ENCODE results near the gene NEK3.

Gene NEK3

DNA sequence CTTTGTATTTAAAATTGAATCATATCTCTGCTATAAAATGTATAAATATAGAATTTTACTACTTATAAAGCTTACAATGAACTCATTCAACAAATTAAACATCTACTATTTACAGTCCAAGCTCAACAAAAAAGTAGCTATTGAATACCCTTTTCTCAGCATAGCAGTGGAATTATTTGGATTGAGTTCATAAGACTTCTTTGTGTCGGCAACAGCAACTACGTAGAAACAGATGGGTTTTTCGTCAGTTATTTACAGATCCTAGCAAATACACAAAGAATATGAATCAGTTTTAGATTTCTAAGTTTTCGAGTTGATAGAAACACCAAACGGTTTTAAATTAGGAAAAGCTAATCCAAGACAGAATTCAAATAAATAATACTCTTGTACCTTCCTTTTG is 10.4 kb upstream of the NEK3 start:
- DNase-seq: no peak

DNA sequence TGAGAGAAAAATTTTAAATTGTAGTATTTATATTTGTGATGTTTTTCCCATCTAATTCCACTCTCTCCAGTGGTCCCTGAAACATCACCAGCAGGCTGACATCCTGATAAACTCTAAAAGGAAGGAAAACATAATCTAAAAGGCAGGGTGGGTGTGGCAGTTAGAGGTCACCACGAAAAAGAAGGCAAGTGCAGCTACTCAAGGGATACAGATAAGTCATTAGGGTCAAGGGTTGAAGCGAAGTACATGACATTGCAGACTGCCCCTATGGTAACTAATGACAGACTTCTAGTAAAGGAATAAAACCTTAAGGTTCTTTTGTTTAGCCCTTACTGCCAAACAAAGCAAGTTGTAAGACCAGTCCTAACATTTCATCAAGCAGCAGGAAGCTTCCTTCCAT is 6.0 kb upstream of the NEK3 start:
- DNase-seq: no peak

DNA sequence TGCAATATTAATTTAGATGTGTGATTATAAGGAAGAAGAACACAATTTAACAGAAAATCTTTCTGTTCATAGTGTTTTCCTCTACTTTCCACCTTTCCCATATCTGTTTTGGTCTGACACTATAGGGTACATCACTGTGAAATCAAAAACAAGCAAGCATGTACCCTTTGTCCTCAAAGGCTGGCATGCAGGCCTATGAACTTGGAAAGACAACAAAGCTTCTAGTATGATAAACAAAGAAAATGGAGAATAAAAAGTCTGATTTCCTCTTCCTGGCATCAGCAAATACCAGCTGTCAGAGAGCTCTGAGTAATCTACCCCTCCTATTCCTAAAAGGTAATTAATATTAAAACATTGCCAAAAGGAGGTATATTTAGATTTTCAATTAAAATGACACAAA is 5.6 kb upstream of the NEK3 start:
- no peak for DNase-seq

DNA sequence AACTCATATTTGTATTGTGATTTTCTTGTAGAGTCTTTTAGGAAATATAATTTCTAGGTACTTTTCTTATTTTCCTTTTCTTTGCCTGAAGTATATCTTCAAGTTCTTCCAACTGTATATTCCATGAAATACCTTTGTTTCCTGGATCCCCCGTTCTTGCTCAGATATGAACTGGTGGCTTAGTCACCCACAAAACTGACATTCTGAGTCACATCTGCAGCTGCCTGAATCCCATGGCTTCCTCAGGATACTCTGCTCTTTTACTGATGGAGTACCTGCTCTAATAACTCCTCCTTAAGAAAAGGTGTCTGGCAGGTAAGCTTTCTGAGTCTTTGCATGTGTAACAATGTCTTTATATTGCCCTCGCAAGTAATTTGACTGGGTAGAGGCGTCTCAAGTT is 4.5 kb upstream of the NEK3 start:
- peak; percentile 3 for DNase-seq

DNA sequence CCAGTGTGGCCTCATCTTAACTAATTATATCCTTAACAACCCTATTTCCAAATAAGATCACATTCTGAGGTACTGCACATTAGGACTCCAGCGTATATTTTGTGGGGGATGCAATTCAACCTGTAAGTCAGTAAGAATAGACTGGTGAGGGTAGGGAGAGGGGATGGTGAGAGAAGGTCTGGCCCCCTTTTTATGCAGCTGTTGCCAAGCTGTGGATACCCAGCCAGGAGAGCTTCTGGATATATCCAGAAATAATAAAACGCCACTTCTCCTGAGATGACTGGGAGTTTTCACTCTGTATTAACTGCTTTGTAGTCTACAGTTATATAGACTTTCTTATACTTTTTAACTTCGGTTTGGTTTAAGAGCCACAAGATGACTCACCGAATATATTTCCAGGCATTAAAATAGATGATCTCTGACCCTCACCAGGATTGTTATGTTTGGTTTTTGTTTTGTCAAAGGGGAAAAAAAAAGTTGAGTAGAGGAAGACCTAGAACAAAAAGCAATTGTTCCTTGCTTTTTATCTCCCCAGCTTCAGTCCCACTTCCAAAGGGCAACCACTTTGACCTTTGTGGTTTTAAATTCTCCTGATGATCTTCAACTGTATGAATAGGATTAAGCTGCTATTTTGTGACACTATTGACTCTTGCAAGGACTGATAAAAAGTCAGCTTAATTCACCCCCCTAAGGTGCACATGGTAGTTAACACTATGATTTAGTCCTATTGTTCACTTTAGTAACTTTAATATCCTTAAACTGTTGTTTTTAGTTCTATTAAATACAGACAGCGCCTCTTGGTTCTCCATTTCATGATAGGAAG is 3.1 kb upstream of the NEK3 start:
- peak; percentile 51 for DNase-seq

DNA sequence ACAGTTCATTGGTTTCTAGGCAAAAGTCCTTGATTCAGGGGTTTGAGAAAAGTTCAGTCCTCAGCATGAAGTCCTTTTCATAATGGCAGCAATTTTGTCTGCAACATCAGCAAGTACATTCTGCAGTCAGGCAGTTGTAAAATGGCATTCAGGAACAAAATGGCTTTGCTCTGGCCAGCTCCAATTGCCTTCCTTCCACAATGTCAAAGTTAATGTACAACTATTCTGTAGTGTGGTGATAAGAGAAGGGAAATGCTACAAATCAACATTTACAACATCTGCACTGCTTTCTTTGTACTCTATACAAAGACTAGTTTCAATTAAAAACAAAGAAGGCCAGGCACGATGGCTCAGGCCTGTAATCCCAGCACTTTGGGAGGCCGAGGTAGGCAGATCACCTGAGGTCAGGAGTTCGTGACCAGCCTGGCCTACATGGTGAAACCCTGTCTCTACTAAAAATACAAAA is 1.8 kb upstream of the NEK3 start:
- no peak for DNase-seq

DNA sequence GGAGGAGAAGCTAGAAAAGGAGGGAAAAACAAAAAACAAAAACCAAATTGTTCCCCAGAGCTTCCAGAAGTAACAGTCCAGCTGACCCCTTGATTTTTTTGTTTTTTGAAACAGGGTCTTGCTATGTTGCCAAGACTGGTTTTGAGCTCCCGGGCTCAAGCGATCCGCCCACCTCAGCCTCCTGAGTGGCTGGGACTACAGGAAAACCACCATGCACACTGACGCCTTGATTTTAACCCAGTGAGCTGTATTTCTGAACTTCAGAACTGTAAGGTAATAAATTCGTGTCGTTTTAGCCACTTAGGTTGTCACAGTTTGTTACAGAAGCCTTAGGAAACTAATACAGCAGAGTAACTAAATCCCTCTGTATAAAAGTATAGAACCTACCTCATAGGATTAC is 1.1 kb upstream of the NEK3 start:
- no peak for DNase-seq

DNA sequence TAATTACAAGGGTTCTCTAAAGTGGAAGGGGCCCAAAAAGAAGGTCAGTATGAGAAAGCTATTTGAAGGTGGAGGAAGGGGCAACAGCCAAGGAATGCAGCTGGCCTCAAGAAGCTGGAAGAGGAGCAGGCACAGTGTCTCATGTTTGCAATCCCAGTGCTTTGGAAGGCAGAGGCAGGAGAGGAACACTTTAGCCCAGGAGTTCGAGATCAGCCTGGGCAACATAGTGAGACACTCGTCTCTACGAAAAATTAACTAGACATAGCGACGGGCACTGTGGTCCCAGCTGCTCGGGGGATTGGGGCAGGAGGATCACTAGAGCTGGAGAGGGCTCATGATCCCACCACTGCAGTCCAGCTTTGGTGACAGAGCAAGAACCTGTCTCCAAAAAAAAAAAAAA is 656 bp upstream of the NEK3 start:
- no peak for DNase-seq

DNA sequence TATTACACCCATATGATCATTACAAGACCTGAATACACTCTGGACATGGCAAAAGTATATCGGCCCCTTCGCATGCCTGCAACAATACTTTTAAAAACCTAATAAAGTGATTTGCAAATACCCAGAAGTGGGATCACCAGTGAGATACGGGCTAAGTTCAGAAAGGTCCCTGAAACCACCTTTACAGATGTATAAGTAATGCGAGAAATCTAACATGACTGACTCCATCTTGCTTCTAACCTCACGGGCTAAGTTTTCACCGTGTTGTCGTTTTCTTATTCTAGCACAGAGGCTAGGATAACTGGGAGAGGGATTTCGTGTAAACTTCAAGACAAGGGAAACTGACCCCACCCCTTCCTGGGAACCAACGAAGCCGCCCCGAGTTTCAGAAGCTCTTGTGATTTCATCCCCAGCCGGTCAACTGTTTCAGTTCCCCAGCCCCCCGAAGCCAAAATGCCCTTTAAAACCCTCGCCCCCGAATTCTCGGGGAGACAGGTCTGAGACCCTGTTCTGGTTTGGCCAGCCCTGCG is 703 bp downstream of the NEK3 start:
- DNase-seq: no peak

DNA sequence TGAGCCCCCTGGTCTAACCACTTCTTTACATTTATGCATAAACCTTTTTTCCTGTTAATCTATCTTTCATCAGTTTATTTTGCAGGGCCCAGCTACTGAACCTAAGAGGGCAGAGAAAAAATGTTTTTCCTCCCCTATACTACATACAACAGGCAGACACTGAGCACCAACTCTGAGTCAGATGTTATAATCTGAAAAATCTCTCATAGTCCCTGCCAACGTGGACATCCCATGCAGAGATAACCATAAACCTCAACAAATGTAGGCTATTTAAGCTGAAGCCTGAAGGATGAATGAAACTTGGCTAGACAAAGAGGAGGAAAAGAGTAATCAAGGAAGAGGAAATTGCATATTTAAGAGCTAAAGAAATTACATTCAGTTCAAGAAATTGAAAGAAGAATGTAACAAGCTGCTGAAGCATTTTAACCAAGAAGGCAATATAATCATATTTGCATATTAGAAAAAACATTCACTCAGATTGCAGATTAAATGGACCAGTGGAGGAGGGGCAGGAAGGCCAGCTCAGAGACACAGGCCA is 2.6 kb downstream of the NEK3 start:
- no peak for DNase-seq

DNA sequence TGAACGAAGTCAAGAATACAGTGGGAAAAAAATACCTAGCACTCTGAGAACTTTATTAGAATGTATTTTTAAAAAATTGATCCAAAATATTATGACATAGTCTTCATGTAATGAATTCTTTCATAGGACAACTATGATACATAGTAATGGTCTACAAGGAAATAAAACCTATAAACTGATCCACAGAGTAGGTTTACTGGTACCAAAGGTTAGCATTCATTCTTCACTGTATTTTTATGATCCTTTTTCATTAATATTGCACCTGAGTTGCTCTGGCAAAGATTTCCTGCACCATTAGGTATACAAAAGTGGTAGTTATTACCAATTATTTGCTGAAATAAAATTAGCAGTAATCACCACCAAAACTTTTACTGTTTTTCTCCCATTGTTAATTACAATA is 4.2 kb downstream of the NEK3 start:
- no peak for DNase-seq

DNA sequence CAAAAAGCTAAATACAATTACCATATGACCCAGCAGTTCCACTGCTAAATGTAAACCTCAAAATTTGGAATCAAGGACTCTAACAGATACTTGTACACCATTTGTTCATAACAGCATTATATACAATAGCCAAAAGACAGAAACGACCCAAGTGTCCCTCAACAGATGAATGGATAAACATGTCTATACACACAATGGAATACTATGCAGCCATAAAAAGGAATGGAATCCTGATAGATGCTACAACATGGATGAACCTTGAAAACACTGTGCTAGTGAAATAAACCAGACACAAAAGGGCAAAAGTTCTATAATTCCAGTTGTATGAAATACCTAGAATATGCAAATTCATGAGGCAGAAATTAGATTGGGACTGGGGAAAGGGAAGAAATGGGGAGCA is 12.2 kb downstream of the NEK3 start:
- no peak for DNase-seq

DNA sequence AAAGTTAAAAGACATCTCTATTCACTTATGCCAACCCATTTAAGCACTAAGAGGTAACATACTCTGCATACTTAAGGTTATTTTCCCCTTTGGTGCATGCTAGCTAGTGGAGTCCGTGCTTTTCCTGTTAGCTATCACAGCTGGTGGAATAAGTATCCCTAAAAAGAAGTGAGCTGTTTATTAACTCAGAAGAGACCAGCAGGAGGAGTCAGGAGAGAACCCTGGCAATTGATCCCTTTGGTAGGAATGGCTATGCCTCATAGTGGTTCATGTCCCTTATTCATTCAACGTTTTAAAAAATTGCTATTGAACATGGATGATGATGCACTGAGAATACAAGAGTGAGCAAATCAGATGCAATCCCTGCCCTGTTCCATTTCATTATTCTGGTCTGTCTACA is 18.1 kb downstream of the NEK3 start:
- no peak for DNase-seq

DNA sequence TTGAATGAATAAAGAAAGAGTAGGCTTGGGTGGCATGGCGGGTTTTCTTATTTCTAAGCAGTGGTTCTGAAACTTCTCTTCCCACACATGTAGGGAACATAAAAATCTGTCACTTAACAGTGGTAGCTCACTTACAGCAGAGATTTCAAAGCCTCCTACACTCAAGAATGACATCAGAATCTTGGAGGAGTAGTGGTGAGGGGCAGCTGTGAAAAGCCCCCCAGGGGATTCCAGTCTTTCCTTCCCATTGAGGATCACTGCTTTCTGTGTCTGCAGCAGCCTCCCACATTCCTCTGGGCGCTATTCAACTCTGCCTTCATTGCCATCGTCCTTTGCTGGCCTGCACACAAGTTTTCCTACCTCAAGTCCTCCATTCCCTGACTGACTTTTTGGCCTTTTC is 21.9 kb downstream of the NEK3 start:
- no peak for DNase-seq

DNA sequence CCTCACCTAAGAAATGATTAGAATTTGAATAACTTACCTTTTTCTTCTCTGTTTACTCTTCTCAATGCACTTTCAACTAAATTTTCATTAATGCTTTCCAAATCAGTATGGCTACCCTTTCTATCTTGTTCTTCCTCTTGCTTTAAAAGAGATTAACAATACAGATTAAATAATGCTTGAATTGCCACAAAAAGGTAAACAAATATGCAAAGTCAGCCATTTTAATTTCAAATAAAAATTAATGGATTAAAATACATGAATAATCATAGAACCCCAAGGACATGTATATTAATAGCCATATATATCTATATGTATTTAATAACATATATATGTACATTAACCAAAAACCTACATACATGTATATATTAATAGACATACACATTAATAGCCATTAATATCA is 22.6 kb downstream of the NEK3 start:
- DNase-seq: no peak

DNA sequence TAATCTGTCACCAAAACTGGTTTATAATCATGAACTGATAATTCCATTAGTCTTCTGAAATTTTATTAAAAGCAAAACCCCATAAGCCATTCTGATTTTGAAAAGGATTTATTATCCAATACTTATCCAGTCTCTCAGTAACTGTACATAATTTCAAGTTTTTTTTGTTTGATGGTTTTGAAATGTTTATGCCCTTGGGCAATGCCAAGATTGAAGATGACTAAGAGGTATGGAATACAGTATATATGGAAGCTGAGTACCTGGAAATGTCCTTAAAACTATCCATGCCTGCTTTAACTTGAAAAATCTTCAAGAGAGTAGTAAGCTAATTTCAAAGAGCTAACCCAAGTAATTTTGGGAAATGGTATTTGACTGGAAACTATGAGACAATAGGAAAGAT is 28.8 kb downstream of the NEK3 start:
- DNase-seq: no peak

DNA sequence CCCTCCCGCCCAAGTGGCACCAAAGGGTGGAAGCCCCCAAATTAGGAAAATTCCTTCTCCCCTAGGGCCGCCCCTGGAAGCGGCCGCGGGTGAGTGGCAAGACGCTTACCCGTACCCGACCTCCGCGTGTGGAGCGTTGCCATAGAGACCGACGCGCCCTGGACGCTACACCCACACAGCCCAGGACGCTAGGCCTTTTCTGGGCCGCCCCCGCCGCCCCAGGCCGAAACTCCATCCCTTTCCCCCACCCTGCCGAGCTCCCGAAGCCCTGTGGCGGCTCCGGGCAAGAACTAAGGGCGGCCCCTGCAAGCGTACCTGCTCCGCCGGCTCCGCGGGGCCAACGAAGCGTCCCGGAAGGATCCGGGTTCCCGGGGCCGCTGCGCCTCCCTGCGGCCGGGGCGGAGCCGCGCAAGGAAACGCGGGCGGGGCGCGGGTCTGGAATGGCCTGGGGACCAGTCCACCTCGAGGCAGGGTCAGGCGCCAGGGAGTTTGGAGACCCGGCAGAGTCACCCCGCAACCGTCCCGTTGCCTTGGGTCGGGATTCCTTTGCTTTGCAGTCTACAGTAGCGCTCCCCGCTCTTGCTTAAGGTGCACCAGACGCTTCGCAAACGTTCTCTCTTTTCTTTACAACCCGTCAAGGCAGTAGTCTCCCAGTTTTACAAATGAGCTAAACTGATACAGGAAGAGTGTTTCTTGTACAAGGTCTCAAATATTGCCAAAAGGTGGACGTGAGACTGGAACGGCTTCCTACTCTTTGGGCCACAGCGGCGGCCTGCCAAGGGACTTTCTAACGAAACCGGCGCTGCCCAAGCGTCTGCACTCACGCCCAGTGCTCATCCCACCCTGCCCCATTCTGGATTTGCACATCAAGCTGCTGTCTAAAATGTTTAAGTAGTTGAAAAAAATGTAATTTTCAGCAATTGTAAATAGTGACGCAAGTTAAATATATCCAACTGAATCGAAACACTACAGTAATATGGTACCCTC is 30.4 kb downstream of the NEK3 start, which contains the start of gene NEK5:
Gene NEK5 (minus strand): TSS at position 360 of the 987 bp plus-strand sequence. CDS start 1,591 bp downstream, outside the sequence.
- DNase-seq: peak; percentile 40

DNA sequence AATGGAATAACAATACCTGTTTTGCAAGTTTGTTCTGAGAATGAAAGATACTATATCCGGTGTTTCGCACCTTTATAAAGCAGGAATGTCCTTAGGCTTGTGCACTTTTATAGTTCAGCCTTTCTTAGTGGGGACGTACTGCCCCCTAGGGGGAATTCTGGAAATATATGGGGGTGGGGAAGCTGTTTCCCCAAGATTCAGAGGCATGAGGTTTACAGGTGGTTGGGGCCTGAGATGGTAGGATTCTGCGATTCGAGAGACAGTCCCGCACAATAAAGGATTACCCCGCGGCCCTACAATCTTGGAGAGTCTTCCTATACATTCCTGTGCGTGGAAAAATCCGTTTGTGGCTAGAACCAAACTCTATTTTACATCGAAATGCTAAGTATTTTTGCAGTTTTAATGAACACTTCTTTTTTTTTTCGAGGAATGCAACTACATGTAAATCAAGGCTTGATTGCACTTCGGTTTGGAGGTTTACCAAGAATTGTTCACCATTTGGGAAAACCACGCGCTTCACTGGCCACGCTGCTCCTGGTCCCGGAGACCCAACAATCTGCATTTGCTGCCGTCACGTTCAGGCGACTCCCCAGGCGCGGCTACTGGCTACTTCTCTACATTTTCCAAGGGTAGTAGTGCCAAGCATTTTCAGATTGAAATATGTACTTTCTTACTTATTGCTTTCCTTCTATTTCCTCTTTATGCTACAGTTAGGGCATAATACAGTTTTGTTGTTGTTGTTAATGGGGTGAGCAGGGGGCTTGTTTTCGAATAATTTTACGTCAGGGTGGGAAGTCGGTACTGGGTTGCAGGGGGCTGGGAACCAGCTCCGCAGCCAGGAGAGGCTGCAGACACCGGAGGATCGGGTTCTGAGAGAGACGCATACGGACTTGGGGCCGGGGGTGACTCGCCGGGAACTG is 31.4 kb downstream of the NEK3 start:
- peak; percentile 52 for DNase-seq

DNA sequence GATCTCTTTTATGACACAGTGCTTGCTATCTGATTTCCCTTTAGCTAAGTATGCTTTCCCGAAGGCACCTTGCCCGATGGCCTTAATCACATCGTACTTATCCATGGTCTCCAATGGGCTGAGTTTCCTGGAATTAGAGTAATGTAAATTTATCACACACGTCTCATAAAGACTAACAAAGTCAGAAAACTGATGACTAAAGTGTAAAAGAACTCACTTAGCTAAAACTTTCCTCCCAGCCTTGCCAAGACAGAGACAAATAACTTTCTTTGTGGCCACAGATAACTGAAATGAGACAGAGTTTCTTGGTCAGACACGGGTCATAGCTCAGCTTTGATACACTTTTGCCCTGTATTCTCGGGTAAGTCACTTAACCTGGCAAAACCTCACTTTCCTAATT is 32.0 kb downstream of the NEK3 start:
- no peak for DNase-seq

DNA sequence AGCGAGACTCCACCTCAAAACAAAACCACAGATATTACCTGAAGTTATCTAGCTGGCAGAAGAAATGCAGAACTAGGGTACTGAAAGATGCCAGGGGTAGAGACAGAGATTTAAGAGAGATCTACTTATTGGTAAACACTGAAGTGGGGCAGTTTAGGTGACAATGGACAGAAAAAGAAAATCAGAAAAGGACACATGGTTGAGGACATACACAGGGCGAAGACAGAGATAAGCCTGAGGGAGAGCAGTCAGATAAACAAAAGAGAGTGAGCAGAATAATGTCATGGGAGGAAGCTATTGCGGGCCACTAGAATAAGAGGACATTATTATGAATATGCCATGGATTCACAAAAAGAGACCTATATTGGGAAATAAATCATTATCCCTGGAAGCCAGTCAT is 33.9 kb downstream of the NEK3 start:
- DNase-seq: no peak

DNA sequence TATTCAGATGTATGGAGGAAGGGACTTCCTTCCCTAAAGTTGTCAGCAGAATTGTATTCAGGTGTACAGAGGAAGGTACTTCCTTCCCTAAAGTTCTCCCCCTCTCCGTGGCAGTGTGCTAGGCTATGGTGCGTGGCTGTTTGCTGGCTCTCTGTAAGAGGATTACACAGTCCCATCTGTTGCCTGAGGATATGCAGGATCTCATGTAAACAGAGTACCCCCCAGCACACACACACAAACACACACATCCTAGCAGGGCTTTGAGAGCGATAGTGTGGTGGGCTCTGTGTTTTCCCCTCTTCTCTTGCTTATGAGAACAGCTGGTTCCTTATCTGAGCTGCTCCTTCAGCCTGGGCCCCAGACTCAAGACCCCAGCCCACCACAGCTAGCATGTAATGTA is 40.8 kb downstream of the NEK3 start:
- DNase-seq: no peak

DNA sequence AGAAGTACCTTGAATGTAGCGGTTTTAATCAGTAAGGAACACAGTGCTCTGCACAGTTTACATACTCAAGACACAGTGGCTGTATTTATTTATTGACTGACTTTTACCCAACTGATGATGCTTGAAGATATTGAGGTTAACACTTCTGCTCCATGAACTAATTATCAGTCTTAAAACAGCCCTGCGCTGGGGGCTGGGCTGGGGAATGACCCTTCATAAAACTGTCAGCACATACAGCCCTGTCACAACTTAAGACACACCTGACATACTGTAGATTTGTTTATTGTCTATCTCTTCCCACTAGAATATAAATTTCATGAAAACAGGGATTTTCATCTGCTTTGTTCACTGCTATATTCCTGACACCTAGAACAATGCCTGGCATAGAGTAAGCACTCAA is 41.3 kb downstream of the NEK3 start:
- DNase-seq: no peak
